ENCODE results near the gene TTC38. TPM values are rescaled to one million over a fixed set of nuclear protein-coding genes. Genes with fewer than 3 reads are reported as not detected.

TTC38 gene
- total RNA-seq, 4 donors from 2014 or later = 28.4 to 58.6 (median 32.3) TPM

- WGBS = 84% methylated on average over 5 of the region's 5 CpGs
- Histone ChIP-seq H3K36me3 (peaks cover 14 to 56% (median 30%) of the 10 kb centered on the region in 4 donors), H3K4me3 (no peak overlapping the region), H3K9me3 (no peaks in the 10 kb centered on the region), H3K27ac (replicated peaks in 1 of 4) (no peak overlapping the region), H3K27me3 (no peaks in the 10 kb centered on the region), H3K4me1 (peaks cover 33 to 50% (median 43%) of the 10 kb centered on the region in 4 donors)
- TF ChIP-seq POLR2A (IDR thresholded peaks at IDR 0.05; ENCODE audit: low read depth) (no peak), CTCF (IDR thresholded peaks at IDR 0.05) (no peak), POLR2AphosphoS5 (IDR thresholded peaks at IDR 0.05) (no peak), EP300 (IDR thresholded peaks at IDR 0.05) (no peak)
- no peak for DNase-seq (ENCODE audit: extremely low spot score)
- intact Hi-C loops (cut with DNase I) = no loop called here
Observed at GRCh38 chr22:46241396-46242007, 26.3 kb upstream of the TTC38 start.

GRCh38 chr22:46242076-46242475 is 25.7 kb upstream of the TTC38 start:
- intact Hi-C loops (cut with DNase I) = no loop called here
- H3K36me3 ChIP-seq = peaks cover 14 to 54% (median 29%) of the 10 kb centered on the region in 4 donors
- H3K27ac ChIP-seq (replicated peaks in 1 of 4) = no peak overlapping the region
- no peak for TF ChIP-seq EP300 (IDR thresholded peaks at IDR 0.05)
- no peak for TF ChIP-seq CTCF (IDR thresholded peaks at IDR 0.05)
- no peak for TF ChIP-seq POLR2A (IDR thresholded peaks at IDR 0.05; ENCODE audit: low read depth)
- TF ChIP-seq POLR2AphosphoS5 (IDR thresholded peaks at IDR 0.05) = no peak
- no peaks in the 10 kb centered on the region for H3K9me3 ChIP-seq
- no peak for DNase-seq (ENCODE audit: extremely low spot score)
- no peaks in the 10 kb centered on the region for H3K27me3 ChIP-seq
- H3K4me1 ChIP-seq = peaks cover 32 to 54% (median 41%) of the 10 kb centered on the region in 4 donors
- H3K4me3 ChIP-seq = no peak overlapping the region
- WGBS = 93% methylated on average over 10 of the region's 10 CpGs

- peaks cover 23 to 55% (median 33%) of the 10 kb centered on the region in 4 donors for H3K4me1 ChIP-seq
- peaks cover 14 to 38% (median 24%) of the 10 kb centered on the region in 4 donors for H3K36me3 ChIP-seq
- peak overlapping the region in 1 of 4 donors; percentile 55 for H3K27ac ChIP-seq (replicated peaks in 1 of 4)
- no peak overlapping the region for H3K4me3 ChIP-seq
- WGBS = 92% methylated on average over 9 of the region's 9 CpGs
- no peak for DNase-seq (ENCODE audit: extremely low spot score)
- H3K9me3 ChIP-seq = no peaks in the 10 kb centered on the region
- H3K27me3 ChIP-seq = no peaks in the 10 kb centered on the region
- no peak for TF ChIP-seq CTCF (IDR thresholded peaks at IDR 0.05)
- TF ChIP-seq POLR2AphosphoS5 (IDR thresholded peaks at IDR 0.05) = no peak
- TF ChIP-seq EP300 (IDR thresholded peaks at IDR 0.05) = no peak
- intact Hi-C loops (cut with DNase I) = no loop called here
Observed at GRCh38 chr22:46244771-46245170, 23.0 kb upstream of the TTC38 start.

- Histone ChIP-seq H3K36me3 (peaks cover 14 to 36% (median 20%) of the 10 kb centered on the region in 4 donors), H3K4me3 (no peak overlapping the region), H3K27ac (replicated peaks in 1 of 4) (peak overlapping the region in 1 of 4 donors; percentile 55), H3K27me3 (no peaks in the 10 kb centered on the region), H3K9me3 (no peaks in the 10 kb centered on the region), H3K4me1 (peaks cover 24 to 50% (median 34%) of the 10 kb centered on the region in 4 donors)
- DNase-seq (ENCODE audit: extremely low spot score) = no peak
- WGBS = 58% methylated on average over 8 of the region's 16 CpGs
- TF ChIP-seq POLR2AphosphoS5 (IDR thresholded peaks at IDR 0.05) (peak in 1 of 2 donors; percentile 20), CTCF (IDR thresholded peaks at IDR 0.05) (no peak), EP300 (IDR thresholded peaks at IDR 0.05) (no peak), POLR2A (IDR thresholded peaks at IDR 0.05; ENCODE audit: low read depth) (no peak)
- intact Hi-C loops (cut with DNase I) = no loop called here
Observed at GRCh38 chr22:46245511-46245910, 22.3 kb upstream of the TTC38 start.

GRCh38 chr22:46246178-46246577 is 21.6 kb upstream of the TTC38 start:
- peaks cover 14 to 36% (median 19%) of the 10 kb centered on the region in 4 donors for H3K36me3 ChIP-seq
- intact Hi-C loops (cut with DNase I) = no loop called here
- no peaks in the 10 kb centered on the region for H3K27me3 ChIP-seq
- no peak for DNase-seq (ENCODE audit: extremely low spot score)
- peaks cover 24 to 57% (median 41%) of the 10 kb centered on the region in 4 donors for H3K4me1 ChIP-seq
- 91% methylated on average over 10 of the region's 10 CpGs for WGBS
- no peak overlapping the region for H3K27ac ChIP-seq (replicated peaks in 1 of 4)
- H3K9me3 ChIP-seq = no peaks in the 10 kb centered on the region
- no peak overlapping the region for H3K4me3 ChIP-seq
- no peak for TF ChIP-seq POLR2A (IDR thresholded peaks at IDR 0.05; ENCODE audit: low read depth)
- no peak for TF ChIP-seq POLR2AphosphoS5 (IDR thresholded peaks at IDR 0.05)
- no peak for TF ChIP-seq CTCF (IDR thresholded peaks at IDR 0.05)
- TF ChIP-seq EP300 (IDR thresholded peaks at IDR 0.05) = no peak
